H9 (cell line): ENCODE measurements around the gene ADAMTS16. TPM values are rescaled to one million over a fixed set of nuclear protein-coding genes. Genes with fewer than 3 reads are reported as not detected.

Experiments used
- DNase-seq: peaks from one replicate; pipeline ENCODE4 v3.0.0-alpha.2; 2017
- H2AFZ ChIP-seq: one replicate; pipeline ENCODE4 v1.6.1; 2013; ENCODE audit warnings: mild to moderate bottlenecking, low read length, control low read depth, moderate library complexity
- H2AK5ac ChIP-seq: 2 replicates; pipeline ENCODE4 v1.6.1; 2013; ENCODE audit warnings: low read length, control low read depth, mixed read lengths; ENCODE audit not compliant: insufficient read length
- H2BK120ac ChIP-seq: one replicate; pipeline ENCODE4 v1.6.1; 2013; ENCODE audit warnings: low read depth, mild to moderate bottlenecking, low read length, control low read depth, inconsistent platforms; ENCODE audit not compliant: poor library complexity, severe bottlenecking
- H2BK12ac ChIP-seq: 2 replicates; pipeline ENCODE4 v1.6.1; 2013; ENCODE audit warnings: low read length, control low read depth, mixed read lengths, low read depth; ENCODE audit not compliant: insufficient read length
- H2BK15ac ChIP-seq: 2 replicates; pipeline ENCODE4 v1.6.1; 2013; ENCODE audit warnings: low read depth, low read length, control low read depth
- H2BK20ac ChIP-seq: one replicate; pipeline ENCODE4 v1.6.1; 2013; ENCODE audit warnings: low read depth, mild to moderate bottlenecking, low read length, control low read depth, inconsistent platforms; ENCODE audit not compliant: poor library complexity, severe bottlenecking
- H2BK5ac ChIP-seq: 2 replicates; pipeline ENCODE4 v1.6.1; 2013; ENCODE audit warnings: low read length, control low read depth, mixed read lengths; ENCODE audit not compliant: insufficient read length
- H3K14ac ChIP-seq: 2 replicates; pipeline ENCODE4 v1.6.1; 2013; ENCODE audit warnings: low read length, control low read depth; ENCODE audit not compliant: insufficient read depth
- H3K18ac ChIP-seq: 2 replicates; pipeline ENCODE4 v1.6.1; 2013; ENCODE audit warnings: low read depth, mild to moderate bottlenecking, mixed read lengths, low read length, control low read depth; ENCODE audit not compliant: insufficient read length
- H3K23ac ChIP-seq: 2 replicates; pipeline ENCODE4 v1.6.1; 2013; ENCODE audit warnings: low read length, control low read depth, mixed read lengths, low read depth; ENCODE audit not compliant: insufficient read length
- H3K23me2 ChIP-seq: 2 replicates; pipeline ENCODE4 v1.6.1; 2013; ENCODE audit warnings: low read depth, mild to moderate bottlenecking, mixed read lengths, low read length, control low read depth; ENCODE audit not compliant: insufficient read length, poor library complexity, severe bottlenecking
- H3K27ac ChIP-seq: 2 replicates; pipeline ENCODE4 v1.5.1; 2013; ENCODE audit warnings: low read length, control low read depth, mixed read lengths, low read depth; ENCODE audit not compliant: insufficient read length
- H3K27me3 ChIP-seq: 2 replicates; pipeline ENCODE4 v1.6.1; 2013; ENCODE audit warnings: low read length, control low read depth, inconsistent platforms; ENCODE audit not compliant: insufficient read depth
- H3K4ac ChIP-seq: 2 replicates; pipeline ENCODE4 v1.6.1; 2013; ENCODE audit warnings: low read depth, mild to moderate bottlenecking, control low read depth, inconsistent platforms, low read length, moderate library complexity
- H3K4me1 ChIP-seq: 2 replicates; pipeline ENCODE4 v1.6.1; 2013; ENCODE audit warnings: low read length, control low read depth, inconsistent platforms; ENCODE audit not compliant: insufficient read depth
- H3K4me2 ChIP-seq: 2 replicates; pipeline ENCODE4 v1.6.1; 2013; ENCODE audit warnings: low read length, control low read depth, mixed read lengths; ENCODE audit not compliant: insufficient read length, insufficient read depth
- H3K56ac ChIP-seq: 2 replicates; pipeline ENCODE4 v1.6.1; 2013; ENCODE audit warnings: low read depth, mild to moderate bottlenecking, mixed read lengths, low read length, control low read depth; ENCODE audit not compliant: insufficient read length
- H3K79me1 ChIP-seq: 2 replicates; pipeline ENCODE4 v1.6.1; 2013; ENCODE audit warnings: low read depth, mild to moderate bottlenecking, moderate library complexity, low read length, control low read depth, inconsistent platforms; ENCODE audit not compliant: insufficient read depth, poor library complexity, severe bottlenecking
- H3K79me2 ChIP-seq: 2 replicates; pipeline ENCODE4 v1.6.1; 2013; ENCODE audit warnings: low read length, control low read depth, inconsistent platforms; ENCODE audit not compliant: insufficient read depth
- H3K9ac ChIP-seq: 2 replicates; pipeline ENCODE4 v1.6.1; 2013; ENCODE audit warnings: low read length, control low read depth, mixed read lengths; ENCODE audit not compliant: insufficient read length; ENCODE audit errors: extremely low read depth
- H3K9me3 ChIP-seq: one replicate; pipeline ENCODE4 v1.6.1; 2013; ENCODE audit warnings: low read depth, low read length, inconsistent platforms; ENCODE audit not compliant: control insufficient read depth
- H3T11ph ChIP-seq: one replicate; pipeline ENCODE4 v1.6.1; 2013; ENCODE audit warnings: mild to moderate bottlenecking, low read length, control low read depth, inconsistent platforms
- H4K20me1 ChIP-seq: one replicate; pipeline ENCODE4 v1.6.1; 2013; ENCODE audit not compliant: control insufficient read depth, insufficient read length, insufficient read depth
- H4K5ac ChIP-seq: 2 replicates; pipeline ENCODE4 v1.6.1; 2013; ENCODE audit warnings: low read depth, mild to moderate bottlenecking, mixed read lengths, low read length, control low read depth; ENCODE audit not compliant: insufficient read length
- H4K8ac ChIP-seq: replicated peaks from 2 replicates; pipeline ENCODE4 v1.6.1; 2013; ENCODE audit warnings: low read length, control low read depth, mixed read lengths, low read depth; ENCODE audit not compliant: insufficient read length
- H4K91ac ChIP-seq: 2 replicates; pipeline ENCODE4 v1.6.1; 2013; ENCODE audit warnings: low read depth, mild to moderate bottlenecking, moderate library complexity, mixed read lengths, low read length, control low read depth; ENCODE audit not compliant: insufficient read length
- H3K27ac Mint-ChIP-seq, 3 experiments: 2 replicates in 2 of 3; 3 replicates in 1 of 3; pipeline ENCODE4 v1.8.0; 2020 to 2021; ENCODE audit warnings: mixed read lengths in 3 of 3, mild to moderate bottlenecking in 1 of 3, moderate library complexity in 1 of 3
- H3K27me3 Mint-ChIP-seq: 2 replicates; pipeline ENCODE4 v1.8.0; 2021; ENCODE audit warnings: low read depth, mild to moderate bottlenecking, moderate library complexity, mixed read lengths
- H3K36me3 Mint-ChIP-seq, 3 experiments: 2 replicates in 2 of 3; 3 replicates in 1 of 3; pipeline ENCODE4 v1.8.0; 2020 to 2021; ENCODE audit warnings: low read depth in 3 of 3, mixed read lengths in 3 of 3; ENCODE audit not compliant: insufficient read depth in 1 of 3
- H3K4me1 Mint-ChIP-seq, 2 experiments: 2 replicates each; pipeline ENCODE4 v1.8.0; 2020; ENCODE audit warnings: mixed read lengths in 2 of 2
- H3K4me3 Mint-ChIP-seq, 2 experiments: 2 replicates in 1 of 2; 3 replicates in 1 of 2; pipeline ENCODE4 v1.8.0; 2020 to 2021; ENCODE audit warnings: mild to moderate bottlenecking in 2 of 2, mixed read lengths in 2 of 2, moderate library complexity in 1 of 2
- H3K9me3 Mint-ChIP-seq, 2 experiments: 2 replicates in 1 of 2; 3 replicates in 1 of 2; pipeline ENCODE4 v1.8.0; 2020; ENCODE audit warnings: mild to moderate bottlenecking in 2 of 2, mixed read lengths in 2 of 2, moderate library complexity in 1 of 2
- WGBS: extraction: QIAGEN DNeasy Blood & Tissue Kit; methylation state at CpG from one replicate; pipeline ENCODE4 v1.1.7; 2013; ENCODE audit warnings: missing lambda C conversion rate, low lambda C conversion rate, mixed read lengths; ENCODE audit not compliant: insufficient read length; ENCODE audit errors: extremely low coverage; 5-methylcytosine and 5-hydroxymethylcytosine counted together
- total RNA-seq: library from RNA; stranded (reverse); gene quantifications from 2 replicates; pipeline ENCODE4 v1.2.1, GENCODE V29; 2021
- TF ChIP-seq, protein P1 (sequence below): fragments of 200-600 bp; sonication (generic); conservative IDR thresholded peaks from 3 replicates; pipeline ENCODE4 v1.8.0; 2021; ENCODE audit warnings: antibody characterized with exemption, mild to moderate bottlenecking

Gene ADAMTS16
- total RNA-seq, 1 experiment from 2014 or later: 4.5 TPM

GRCh38 chr5:5192681-5193080 is 52.6 kb downstream of the ADAMTS16 start:
- H2AK5ac ChIP-seq: no peak overlapping the region
- no peaks in the 10 kb centered on the region for H3K79me2 ChIP-seq
- H2BK5ac ChIP-seq: no peak overlapping the region
- Mint-ChIP-seq H3K9me3 (no peaks in the 10 kb centered on the region), H3K4me1 (no peaks in the 10 kb centered on the region), H3K27me3 (peaks cover 7% of the 10 kb centered on the region), H3K4me3 (no peak overlapping the region), H3K36me3 (0 out of 7 replicates have a peak, but pooled peaks cover 0 to 2% (median 0%) of the 10 kb centered on the region in 3 experiments), H3K27ac (0 out of 7 replicates have a peak overlapping the region, but pooled peaks of 1 of the 3 experiments have one; percentile 14)
- H2AFZ ChIP-seq: no peak overlapping the region
- no peak overlapping the region for H4K91ac ChIP-seq
- H2BK120ac ChIP-seq: no peak overlapping the region
- H3K9me3 ChIP-seq: no peaks in the 10 kb centered on the region
- no peaks in the 10 kb centered on the region for H3K23me2 ChIP-seq
- H3K4ac ChIP-seq: no peak overlapping the region
- H3K4me2 ChIP-seq: no peak overlapping the region
- no peak overlapping the region for H2BK12ac ChIP-seq
- H4K20me1 ChIP-seq: no peaks in the 10 kb centered on the region
- H2BK20ac ChIP-seq: no peak overlapping the region
- no peaks in the 10 kb centered on the region for H3K27me3 ChIP-seq
- no peak overlapping the region for H3K9ac ChIP-seq
- H3T11ph ChIP-seq: no peak overlapping the region
- H3K23ac ChIP-seq: no peak overlapping the region
- no peak overlapping the region for H3K27ac ChIP-seq
- H3K79me1 ChIP-seq: no peaks in the 10 kb centered on the region
- H3K18ac ChIP-seq: no peak overlapping the region
- no peak for DNase-seq
- TF ChIP-seq, protein P1, sequence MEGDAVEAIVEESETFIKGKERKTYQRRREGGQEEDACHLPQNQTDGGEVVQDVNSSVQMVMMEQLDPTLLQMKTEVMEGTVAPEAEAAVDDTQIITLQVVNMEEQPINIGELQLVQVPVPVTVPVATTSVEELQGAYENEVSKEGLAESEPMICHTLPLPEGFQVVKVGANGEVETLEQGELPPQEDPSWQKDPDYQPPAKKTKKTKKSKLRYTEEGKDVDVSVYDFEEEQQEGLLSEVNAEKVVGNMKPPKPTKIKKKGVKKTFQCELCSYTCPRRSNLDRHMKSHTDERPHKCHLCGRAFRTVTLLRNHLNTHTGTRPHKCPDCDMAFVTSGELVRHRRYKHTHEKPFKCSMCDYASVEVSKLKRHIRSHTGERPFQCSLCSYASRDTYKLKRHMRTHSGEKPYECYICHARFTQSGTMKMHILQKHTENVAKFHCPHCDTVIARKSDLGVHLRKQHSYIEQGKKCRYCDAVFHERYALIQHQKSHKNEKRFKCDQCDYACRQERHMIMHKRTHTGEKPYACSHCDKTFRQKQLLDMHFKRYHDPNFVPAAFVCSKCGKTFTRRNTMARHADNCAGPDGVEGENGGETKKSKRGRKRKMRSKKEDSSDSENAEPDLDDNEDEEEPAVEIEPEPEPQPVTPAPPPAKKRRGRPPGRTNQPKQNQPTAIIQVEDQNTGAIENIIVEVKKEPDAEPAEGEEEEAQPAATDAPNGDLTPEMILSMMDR: no peak
- no peak overlapping the region for H2BK15ac ChIP-seq
- no peak overlapping the region for H3K14ac ChIP-seq
- H3K56ac ChIP-seq: no peak overlapping the region
- H3K4me1 ChIP-seq: no peaks in the 10 kb centered on the region; the same call in 1 of the 2 replicates
- no peak overlapping the region for H4K5ac ChIP-seq
- H4K8ac ChIP-seq: no peak overlapping the region
- no CpG with 5 or more reads among the region's 2 CpGs for WGBS
